Measurements from ENCODE around the gene ARL15. TPM values are rescaled to one million over a fixed set of nuclear protein-coding genes. Genes with fewer than 3 reads are reported as not detected.

ARL15 gene
- total and polyA plus RNA-seq, 3 experiments from 2014 or later: 5.6 to 18.8 (median 6.5) TPM

GRCh38 chr5:54180630-54181031 is 129.7 kb downstream of the ARL15 start:
- CTCF ChIA-PET: no interaction called here
- POLR2A ChIA-PET: no interaction called here
- H3K9me3 ChIP-seq (ENCODE audit: low read length): no peaks in the 10 kb centered on the region
- H3K4me3 ChIP-seq (ENCODE audit: low read length): no peak overlapping the region
- Mint-ChIP-seq H3K27ac (peak overlapping the region in 1 of 8 donors; percentile 26), H3K9me3 (peaks cover 0 to 6% (median 2%) of the 10 kb centered on the region in 5 donors), H3K27me3 (no peaks in the 10 kb centered on the region), H3K4me3 (no peak overlapping the region), H3K36me3 (peaks cover 1 to 19% (median 11%) of the 10 kb centered on the region in 3 donors), H3K4me1 (peaks cover 28 to 36% (median 36%) of the 10 kb centered on the region in 3 donors)
- H3K36me3 ChIP-seq (ENCODE audit: insufficient read depth, low read length): no peaks in the 10 kb centered on the region
- no peak overlapping the region for H3K27ac ChIP-seq (ENCODE audit: low read depth, low read length)
- no peaks in the 10 kb centered on the region for H3K4me1 ChIP-seq (ENCODE audit: insufficient read depth, low read length)
- no peaks in the 10 kb centered on the region for H3K27me3 ChIP-seq (ENCODE audit: insufficient read depth, low read length, poor library complexity, severe bottlenecking)
- no peak for DNase-seq

GRCh38 chr5:54178991-54179390 is 131.4 kb downstream of the ARL15 start:
- Histone ChIP-seq H3K27ac (ENCODE audit: low read depth, low read length) (no peak overlapping the region), H3K9me3 (ENCODE audit: low read length) (no peaks in the 10 kb centered on the region), H3K27me3 (ENCODE audit: insufficient read depth, low read length, poor library complexity, severe bottlenecking) (no peaks in the 10 kb centered on the region), H3K4me3 (ENCODE audit: low read length) (no peak overlapping the region), H3K4me1 (ENCODE audit: insufficient read depth, low read length) (no peaks in the 10 kb centered on the region), H3K36me3 (ENCODE audit: insufficient read depth, low read length) (no peaks in the 10 kb centered on the region)
- Mint-ChIP-seq H3K36me3 (peaks cover 0 to 11% (median 10%) of the 10 kb centered on the region in 3 donors), H3K9me3 (peaks cover 0 to 3% (median 0%) of the 10 kb centered on the region in 5 donors), H3K27me3 (no peaks in the 10 kb centered on the region), H3K27ac (no peak overlapping the region), H3K4me3 (no peak overlapping the region), H3K4me1 (peaks cover 29 to 43% (median 40%) of the 10 kb centered on the region in 3 donors)
- CTCF ChIA-PET: no interaction called here
- no peak for DNase-seq
- POLR2A ChIA-PET: no interaction called here

GRCh38 chr5:54178207-54178606 is 132.2 kb downstream of the ARL15 start:
- Mint-ChIP-seq H3K27me3 (no peaks in the 10 kb centered on the region), H3K36me3 (peaks cover 0 to 15% (median 13%) of the 10 kb centered on the region in 3 donors), H3K4me1 (peaks cover 34 to 51% (median 47%) of the 10 kb centered on the region in 3 donors), H3K4me3 (no peak overlapping the region), H3K9me3 (peaks cover 0 to 5% (median 1%) of the 10 kb centered on the region in 5 donors), H3K27ac (peak overlapping the region in 1 of 8 donors; percentile 30)
- H3K36me3 ChIP-seq (ENCODE audit: insufficient read depth, low read length): no peaks in the 10 kb centered on the region
- no peak for DNase-seq
- H3K27ac ChIP-seq (ENCODE audit: low read depth, low read length): no peak overlapping the region
- H3K4me3 ChIP-seq (ENCODE audit: low read length): no peak overlapping the region
- H3K9me3 ChIP-seq (ENCODE audit: low read length): no peaks in the 10 kb centered on the region
- H3K4me1 ChIP-seq (ENCODE audit: insufficient read depth, low read length): no peaks in the 10 kb centered on the region
- H3K27me3 ChIP-seq (ENCODE audit: insufficient read depth, low read length, poor library complexity, severe bottlenecking): no peaks in the 10 kb centered on the region
- POLR2A ChIA-PET: no interaction called here
- CTCF ChIA-PET: no interaction called here

GRCh38 chr5:54177058-54177457 is 133.3 kb downstream of the ARL15 start:
- H3K27me3 Mint-ChIP-seq: no peaks in the 10 kb centered on the region
- H3K4me1 ChIP-seq (ENCODE audit: insufficient read depth, low read length): no peaks in the 10 kb centered on the region
- DNase-seq: no peak
- H3K9me3 Mint-ChIP-seq: peaks cover 0 to 5% (median 1%) of the 10 kb centered on the region in 5 donors
- no peak overlapping the region for H3K27ac ChIP-seq (ENCODE audit: low read depth, low read length)
- no peaks in the 10 kb centered on the region for H3K36me3 ChIP-seq (ENCODE audit: insufficient read depth, low read length)
- peaks cover 0 to 20% (median 13%) of the 10 kb centered on the region in 3 donors for H3K36me3 Mint-ChIP-seq
- no peak overlapping the region for H3K4me3 ChIP-seq (ENCODE audit: low read length)
- peaks cover 36 to 59% (median 50%) of the 10 kb centered on the region in 3 donors for H3K4me1 Mint-ChIP-seq
- H3K27me3 ChIP-seq (ENCODE audit: insufficient read depth, low read length, poor library complexity, severe bottlenecking): no peaks in the 10 kb centered on the region
- H3K9me3 ChIP-seq (ENCODE audit: low read length): no peaks in the 10 kb centered on the region
- POLR2A ChIA-PET: no interaction called here
- H3K4me3 Mint-ChIP-seq: no peak overlapping the region
- H3K27ac Mint-ChIP-seq: peak overlapping the region in 1 of 8 donors; percentile 43
- CTCF ChIA-PET: no interaction called here

- peaks cover 0 to 5% (median under 1%) of the 10 kb centered on the region in 5 donors for H3K9me3 Mint-ChIP-seq
- ChIA-PET CTCF (no interaction called here), POLR2A (no interaction called here)
These were observed 134.1 kb downstream of the ARL15 start for GRCh38 chr5:54176066-54176830.

GRCh38 chr5:54173251-54173650 is 137.1 kb downstream of the ARL15 start:
- no peak overlapping the region for H3K4me3 Mint-ChIP-seq

More at GRCh38 chr5:54176066-54176830, 134.1 kb downstream of the ARL15 start:
- H3K4me1 ChIP-seq (ENCODE audit: insufficient read depth, low read length): no peaks in the 10 kb centered on the region
- peaks cover 37 to 56% (median 49%) of the 10 kb centered on the region in 3 donors for H3K4me1 Mint-ChIP-seq
- H3K36me3 Mint-ChIP-seq: peaks cover 0 to 22% (median 13%) of the 10 kb centered on the region in 3 donors
- H3K4me3 ChIP-seq (ENCODE audit: low read length): no peak overlapping the region
- no peak for DNase-seq
- no peak overlapping the region for H3K4me3 Mint-ChIP-seq
- H3K27me3 ChIP-seq (ENCODE audit: insufficient read depth, low read length, poor library complexity, severe bottlenecking): no peaks in the 10 kb centered on the region
- no peaks in the 10 kb centered on the region for H3K27me3 Mint-ChIP-seq
- H3K27ac ChIP-seq (ENCODE audit: low read depth, low read length): no peak overlapping the region
- no peaks in the 10 kb centered on the region for H3K36me3 ChIP-seq (ENCODE audit: insufficient read depth, low read length)
- no peaks in the 10 kb centered on the region for H3K9me3 ChIP-seq (ENCODE audit: low read length)
- no peak overlapping the region for H3K27ac Mint-ChIP-seq

GRCh38 chr5:54171645-54172384 is 138.6 kb downstream of the ARL15 start:
- ChIA-PET CTCF (no interaction called here), POLR2A (no interaction called here)
- Histone ChIP-seq H3K36me3 (ENCODE audit: insufficient read depth, low read length) (no peaks in the 10 kb centered on the region), H3K9me3 (ENCODE audit: low read length) (no peaks in the 10 kb centered on the region), H3K4me3 (ENCODE audit: low read length) (no peak overlapping the region), H3K27ac (ENCODE audit: low read depth, low read length) (no peak overlapping the region), H3K27me3 (ENCODE audit: insufficient read depth, low read length, poor library complexity, severe bottlenecking) (no peaks in the 10 kb centered on the region), H3K4me1 (ENCODE audit: insufficient read depth, low read length) (no peaks in the 10 kb centered on the region)
- Mint-ChIP-seq H3K36me3 (peaks cover 33 to 50% (median 35%) of the 10 kb centered on the region in 3 donors), H3K4me1 (peaks cover 25 to 34% (median 25%) of the 10 kb centered on the region in 3 donors), H3K27ac (no peak overlapping the region), H3K27me3 (no peaks in the 10 kb centered on the region), H3K9me3 (peaks cover 0 to 5% (median 0%) of the 10 kb centered on the region in 5 donors), H3K4me3 (no peak overlapping the region)
- DNase-seq: no peak

More at GRCh38 chr5:54173251-54173650, 137.1 kb downstream of the ARL15 start:
- H3K36me3 ChIP-seq (ENCODE audit: insufficient read depth, low read length): no peaks in the 10 kb centered on the region
- Mint-ChIP-seq H3K9me3 (peaks cover 0 to 5% (median 0%) of the 10 kb centered on the region in 5 donors), H3K27me3 (no peaks in the 10 kb centered on the region), H3K4me1 (peaks cover 33 to 45% (median 35%) of the 10 kb centered on the region in 3 donors), H3K36me3 (peaks cover 23 to 39% (median 27%) of the 10 kb centered on the region in 3 donors), H3K27ac (no peak overlapping the region)
- no peaks in the 10 kb centered on the region for H3K9me3 ChIP-seq (ENCODE audit: low read length)
- H3K27ac ChIP-seq (ENCODE audit: low read depth, low read length): no peak overlapping the region
- H3K27me3 ChIP-seq (ENCODE audit: insufficient read depth, low read length, poor library complexity, severe bottlenecking): no peaks in the 10 kb centered on the region
- H3K4me3 ChIP-seq (ENCODE audit: low read length): no peak overlapping the region
- no peak for DNase-seq
- CTCF ChIA-PET: no interaction called here
- no peaks in the 10 kb centered on the region for H3K4me1 ChIP-seq (ENCODE audit: insufficient read depth, low read length)
- POLR2A ChIA-PET: no interaction called here

GRCh38 chr5:54165687-54166086 is 144.7 kb downstream of the ARL15 start:
- POLR2A ChIA-PET: no interaction called here
- Histone ChIP-seq H3K4me3 (ENCODE audit: low read length) (no peak overlapping the region), H3K27ac (ENCODE audit: low read depth, low read length) (no peak overlapping the region), H3K27me3 (ENCODE audit: insufficient read depth, low read length, poor library complexity, severe bottlenecking) (no peaks in the 10 kb centered on the region), H3K36me3 (ENCODE audit: insufficient read depth, low read length) (no peaks in the 10 kb centered on the region), H3K9me3 (ENCODE audit: low read length) (no peaks in the 10 kb centered on the region), H3K4me1 (ENCODE audit: insufficient read depth, low read length) (no peaks in the 10 kb centered on the region)
- Mint-ChIP-seq H3K9me3 (peaks cover 0 to 4% (median 2%) of the 10 kb centered on the region in 5 donors), H3K27me3 (no peaks in the 10 kb centered on the region), H3K27ac (no peak overlapping the region), H3K4me1 (peaks cover 0 to 11% (median 0%) of the 10 kb centered on the region in 3 donors), H3K36me3 (peaks cover 39 to 50% (median 40%) of the 10 kb centered on the region in 3 donors), H3K4me3 (no peak overlapping the region)
- CTCF ChIA-PET: no interaction called here
- no peak for DNase-seq

All from CD8-positive, alpha-beta memory T cell (primary cell).